GM19452 (cell line): ENCODE data around the gene CHRNE.
"Not testable (repeated sequence)": the region's sequence is repeated elsewhere in the genome, so short reads cannot be mapped to it uniquely, and the experiment has no call there.

ENCODE experiments used
- ATAC-seq: cut with Tn5 transposase; IDR thresholded peaks from one replicate; pipeline ENCODE4 v1.9.1; 2021; ENCODE audit not compliant: unreplicated experiment

CHRNE gene

DNA sequence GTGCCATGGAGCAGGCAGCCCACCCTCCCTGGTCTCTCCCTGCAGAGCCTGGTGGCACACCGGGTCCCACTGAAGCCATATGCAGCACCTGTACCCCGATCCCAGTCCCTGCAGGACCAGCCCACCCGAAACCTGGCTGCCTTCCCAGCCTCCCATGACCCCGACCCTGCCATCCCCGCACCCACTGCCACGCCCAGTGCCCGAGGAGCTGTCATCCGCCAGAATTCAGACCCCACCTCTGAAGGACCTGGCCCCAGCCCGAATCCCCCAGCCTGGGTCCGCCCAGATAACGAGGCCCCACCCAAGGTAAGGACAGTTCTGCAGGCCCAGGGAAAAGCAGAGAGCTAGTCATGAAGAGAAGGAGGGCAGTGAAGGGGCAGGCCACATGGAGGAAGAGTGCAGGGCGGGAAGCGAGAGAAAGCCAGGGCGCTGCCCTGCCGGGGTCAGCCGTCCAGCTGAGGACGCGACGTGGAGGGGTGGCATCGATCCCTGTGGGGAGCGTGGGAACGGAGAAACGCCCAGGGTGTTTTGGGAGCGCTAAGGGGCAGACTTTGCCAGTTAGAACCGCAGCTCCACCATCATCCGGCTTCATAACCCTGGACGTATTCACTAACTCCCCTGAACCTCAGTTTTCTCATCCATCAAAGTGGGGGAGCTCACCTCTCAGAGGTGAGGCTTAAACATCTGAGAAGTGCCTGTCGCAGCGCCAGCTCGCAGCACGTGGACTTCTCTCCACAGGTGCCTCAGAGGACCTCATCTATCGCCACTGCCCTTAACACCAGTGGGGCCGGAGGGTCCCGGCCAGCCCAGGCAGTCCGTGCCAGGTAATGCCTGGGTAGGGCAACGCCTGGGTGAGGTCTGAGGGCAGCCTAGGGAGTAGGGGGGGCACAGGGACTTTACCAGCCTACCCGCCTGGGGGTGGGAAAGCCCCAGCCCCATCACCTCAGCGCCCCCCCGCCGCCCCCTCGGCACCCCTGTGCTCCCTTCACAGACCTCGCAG is 11.2 kb downstream of the CHRNE start:
- no peak for ATAC-seq

DNA sequence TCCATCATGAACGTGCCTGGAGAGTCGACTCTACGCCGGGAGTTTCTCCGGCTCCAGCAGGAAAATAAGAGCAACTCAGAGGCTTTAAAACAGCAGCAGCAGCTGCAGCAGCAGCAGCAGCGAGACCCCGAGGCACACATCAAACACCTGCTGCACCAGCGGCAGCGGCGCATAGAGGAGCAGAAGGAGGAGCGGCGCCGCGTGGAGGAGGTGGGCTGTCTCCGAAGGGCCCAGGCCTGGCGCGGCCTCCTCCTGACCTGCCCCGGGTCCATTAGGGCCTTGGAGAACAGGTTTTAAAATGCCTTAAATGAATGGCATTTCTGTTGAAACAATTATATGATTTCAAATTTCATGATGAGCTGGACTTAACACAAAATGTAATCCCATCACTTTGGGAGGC is 15.3 kb downstream of the CHRNE start:
- no peak for ATAC-seq

DNA sequence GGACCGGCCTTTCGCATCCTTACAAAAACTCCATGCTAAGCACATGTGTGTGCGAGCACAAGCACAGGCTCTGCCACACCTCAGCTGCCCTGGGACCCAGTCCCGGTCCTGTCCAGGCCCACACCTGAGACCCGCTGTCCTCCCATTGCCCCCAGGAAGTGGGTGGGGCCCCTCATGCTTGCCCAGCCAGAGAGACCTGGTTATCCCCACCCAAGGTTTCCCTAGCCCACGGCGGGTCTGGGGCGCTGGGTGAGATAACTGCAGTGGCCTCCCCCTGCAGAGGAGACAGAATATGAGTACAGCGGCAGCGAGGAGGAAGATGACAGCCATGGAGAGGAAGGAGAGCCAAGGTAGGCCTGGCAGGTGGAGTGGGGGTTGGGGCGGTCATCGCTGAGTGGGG is 16.1 kb downstream of the CHRNE start:
- ATAC-seq = no peak

DNA sequence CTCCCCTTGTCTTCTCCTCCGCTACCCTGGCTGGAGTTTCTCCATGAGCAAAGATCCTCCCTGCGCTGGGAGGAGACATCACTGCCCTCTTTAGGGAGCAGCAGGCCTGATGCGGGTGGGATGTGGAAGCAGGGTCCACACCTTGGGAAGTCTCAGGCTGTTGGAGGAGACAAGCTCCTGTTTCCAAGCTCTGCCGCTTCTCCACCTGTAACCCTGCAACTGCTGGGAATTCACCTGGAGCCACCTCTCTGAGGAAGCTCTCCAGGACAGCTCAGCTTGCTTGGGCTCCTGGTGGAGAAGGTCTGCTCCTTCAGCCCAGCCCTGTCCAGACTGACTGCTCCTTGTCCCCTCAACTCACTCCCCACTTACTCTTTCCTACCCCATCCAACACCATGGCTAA is 18.4 kb downstream of the CHRNE start:
- no peak for ATAC-seq

DNA sequence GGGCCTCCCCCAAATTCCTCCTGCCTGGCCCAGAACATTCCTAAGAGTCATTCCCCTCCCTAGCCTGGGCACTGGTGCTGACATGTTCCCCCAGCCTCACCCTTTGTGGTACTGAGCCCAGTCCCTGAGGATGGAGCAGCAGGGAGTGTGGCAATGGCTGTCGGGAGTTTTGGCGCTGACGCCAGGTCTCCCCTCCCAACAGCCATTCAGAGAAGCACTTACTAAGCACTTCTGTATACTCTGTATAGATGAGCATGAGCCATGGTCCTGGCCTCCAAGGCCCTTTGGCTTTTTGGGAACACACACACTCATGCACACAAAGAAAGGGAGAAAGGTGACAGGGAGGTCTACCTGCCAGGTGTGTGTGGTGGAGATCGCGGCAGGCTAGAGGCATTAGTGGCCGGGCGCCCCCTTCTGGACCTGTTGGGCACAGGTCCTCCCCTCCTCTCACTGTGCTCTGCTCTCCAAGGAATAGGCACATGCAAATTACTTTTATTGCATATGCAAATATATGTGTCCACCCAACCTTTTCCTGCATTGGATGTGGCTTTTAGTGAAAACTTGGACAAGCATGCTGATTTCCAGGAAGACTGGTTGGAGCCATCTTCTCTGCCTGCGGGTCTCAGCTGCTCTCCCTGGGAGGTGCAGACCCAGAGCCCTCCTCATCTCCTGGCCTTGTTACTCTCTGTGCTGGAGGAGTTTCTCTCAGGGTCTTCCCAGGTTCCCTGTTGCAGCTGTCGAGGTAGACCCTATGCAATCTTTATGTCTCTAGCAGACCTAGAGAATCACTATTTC is 20.9 kb downstream of the CHRNE start:
- no peak for ATAC-seq

DNA sequence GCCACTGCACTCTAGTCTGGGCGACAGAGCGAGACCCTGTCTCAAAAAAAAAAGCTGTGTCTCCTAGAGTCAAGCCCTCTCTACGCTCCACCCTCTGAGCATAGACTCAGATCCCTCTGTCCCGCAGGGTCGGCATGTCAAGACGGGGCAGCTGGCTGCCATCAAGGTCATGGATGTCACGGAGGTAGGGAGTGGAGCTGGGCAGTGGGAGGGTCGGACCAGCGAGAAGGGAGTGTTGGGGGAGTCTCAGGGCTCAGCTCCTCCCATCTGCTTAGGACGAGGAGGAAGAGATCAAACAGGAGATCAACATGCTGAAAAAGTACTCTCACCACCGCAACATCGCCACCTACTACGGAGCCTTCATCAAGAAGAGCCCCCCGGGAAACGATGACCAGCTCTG is 22.0 kb downstream of the CHRNE start:
- ATAC-seq = no peak

DNA sequence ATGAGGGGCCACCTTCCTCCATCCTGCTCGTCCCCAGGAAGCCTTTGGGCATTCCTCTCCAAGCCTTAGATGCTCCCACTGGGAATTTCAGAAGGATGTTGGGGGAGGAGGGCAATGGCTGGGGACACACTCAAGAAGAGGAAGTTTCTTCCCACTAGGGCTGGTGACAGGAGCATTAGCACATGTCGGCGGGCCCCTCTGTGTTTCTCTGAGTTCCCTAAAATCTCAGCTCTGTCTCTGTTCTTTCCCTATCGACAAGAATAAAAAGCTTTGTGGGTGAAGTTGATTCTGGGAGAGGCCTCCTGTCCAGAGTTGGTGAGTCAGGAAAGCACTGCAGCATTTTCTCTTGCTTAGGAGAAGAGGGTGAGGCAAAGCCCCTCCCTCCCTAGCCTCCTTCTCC is 23.3 kb downstream of the CHRNE start:
- no peak for ATAC-seq

DNA sequence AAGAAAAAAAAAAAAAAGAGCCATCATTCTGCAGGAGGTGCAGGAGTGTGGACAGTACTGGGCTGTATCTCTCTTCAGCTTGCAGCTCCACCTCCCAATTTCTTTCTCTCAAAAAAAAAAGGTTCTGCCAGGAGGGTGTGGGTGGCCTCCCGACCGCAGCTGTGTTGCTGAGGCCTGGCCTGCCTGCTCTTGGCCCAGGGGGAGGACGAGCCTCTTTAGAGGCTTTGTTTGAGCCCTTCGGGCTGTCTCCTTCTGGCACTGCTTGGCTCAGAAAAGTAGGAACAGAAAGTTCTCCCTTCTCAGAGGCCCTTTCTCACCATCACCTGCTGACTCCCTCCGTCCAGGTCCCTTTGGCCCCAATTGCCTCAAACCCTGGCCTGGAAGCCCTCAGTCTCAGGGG is 25.8 kb downstream of the CHRNE start:
- no peak for ATAC-seq

DNA sequence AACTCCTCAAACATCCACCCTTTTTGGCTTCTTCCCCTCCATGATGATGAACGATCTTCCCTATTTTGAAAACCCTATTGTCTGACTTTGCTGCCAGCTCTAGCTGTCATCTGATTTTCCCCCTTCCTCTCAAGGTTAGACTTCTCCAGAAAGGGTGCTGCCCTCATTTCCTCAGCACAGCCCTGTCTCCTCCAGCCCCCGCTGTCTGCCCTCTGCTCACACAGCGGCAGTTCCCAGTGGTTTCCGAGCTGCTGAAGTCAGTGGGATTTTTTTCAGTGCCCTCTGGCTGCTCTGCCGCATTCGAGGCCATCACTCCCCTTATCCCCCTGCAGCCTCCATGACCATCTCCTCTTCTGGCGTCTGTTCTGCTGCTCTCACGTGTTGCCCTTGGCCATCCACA is 30.1 kb downstream of the CHRNE start:
- no peak for ATAC-seq

DNA sequence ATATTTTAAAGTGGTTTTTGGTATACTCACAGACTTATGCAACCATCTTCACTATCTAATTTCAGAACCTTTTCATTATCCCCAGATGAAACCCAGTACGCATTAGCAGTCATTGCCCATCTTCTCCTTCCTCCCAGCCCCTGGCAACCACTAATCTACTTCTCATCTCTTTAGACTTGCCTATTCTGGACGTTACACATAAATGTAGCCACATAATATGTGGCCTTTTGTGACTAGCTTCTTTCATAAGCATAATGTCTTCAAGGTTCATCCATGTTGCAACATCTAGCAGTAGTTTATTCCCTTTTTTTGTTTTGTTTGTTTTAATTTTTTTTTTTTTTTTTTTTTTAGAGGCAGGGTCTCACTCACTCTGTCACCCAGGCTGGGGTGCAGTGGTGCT is 32.0 kb downstream of the CHRNE start:
- ATAC-seq = no peak

DNA sequence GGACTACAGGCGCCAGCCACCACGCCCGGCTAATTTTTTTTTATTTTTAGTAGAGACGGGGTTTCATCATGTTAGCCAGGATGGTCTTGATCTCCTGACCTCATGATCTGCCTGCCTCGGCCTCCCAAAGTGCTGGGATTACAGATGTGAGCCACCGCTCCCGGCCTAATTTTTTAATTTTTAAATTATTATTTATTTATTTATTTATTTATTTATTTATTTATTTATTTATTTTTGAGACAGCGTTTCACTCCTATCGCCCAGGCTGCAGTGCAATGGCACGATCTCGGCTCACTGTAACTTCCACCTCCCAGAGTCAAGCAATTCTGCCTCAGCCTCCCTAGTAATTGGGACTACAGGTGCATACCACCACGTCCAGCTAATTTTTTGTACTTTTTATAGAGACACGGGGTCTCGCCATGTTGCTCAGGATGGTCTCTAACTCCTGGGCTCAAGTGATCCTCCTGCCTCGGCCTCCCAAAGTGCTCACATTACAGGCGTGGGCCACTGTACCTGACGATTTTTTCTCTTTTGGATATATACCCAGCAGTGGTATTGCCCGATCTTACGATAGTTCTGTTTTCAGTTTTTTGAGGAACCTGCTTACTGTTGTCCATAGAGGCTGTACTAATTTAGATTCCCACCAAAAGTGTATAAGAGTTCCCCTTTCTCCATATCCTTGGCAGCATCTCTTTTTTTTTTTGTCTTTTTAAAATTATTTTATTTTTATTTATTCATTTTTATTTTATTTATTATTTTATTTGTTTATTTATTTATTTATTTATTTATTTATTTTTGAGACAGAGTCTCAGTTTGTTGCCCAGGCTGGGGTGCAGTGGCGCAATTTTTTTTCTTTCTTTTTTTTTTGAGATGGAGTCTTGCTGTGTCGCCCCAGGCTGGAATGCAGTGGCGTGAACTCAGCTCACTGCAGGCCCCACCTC is 33.6 kb downstream of the CHRNE start:
- ATAC-seq = not testable (repeated sequence)

DNA sequence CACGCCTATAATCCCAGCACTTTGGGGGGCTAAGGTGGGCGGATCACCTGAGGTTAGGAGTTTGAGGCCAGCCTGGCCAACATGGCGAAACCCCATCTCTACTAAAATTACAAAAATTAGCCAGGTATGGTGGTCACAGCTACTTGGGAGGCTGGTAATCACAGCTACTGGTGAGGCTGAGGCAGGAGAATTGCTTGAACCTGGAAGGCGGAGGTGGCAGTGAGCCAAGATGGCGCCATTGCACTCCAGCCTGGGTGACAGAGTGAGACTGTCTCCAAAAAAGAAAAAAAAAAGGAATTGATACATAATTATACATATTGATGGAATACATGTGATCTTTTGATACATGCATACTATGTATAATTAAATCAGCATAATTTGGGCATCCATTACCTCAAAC is 35.4 kb downstream of the CHRNE start:
- not testable (repeated sequence) for ATAC-seq

DNA sequence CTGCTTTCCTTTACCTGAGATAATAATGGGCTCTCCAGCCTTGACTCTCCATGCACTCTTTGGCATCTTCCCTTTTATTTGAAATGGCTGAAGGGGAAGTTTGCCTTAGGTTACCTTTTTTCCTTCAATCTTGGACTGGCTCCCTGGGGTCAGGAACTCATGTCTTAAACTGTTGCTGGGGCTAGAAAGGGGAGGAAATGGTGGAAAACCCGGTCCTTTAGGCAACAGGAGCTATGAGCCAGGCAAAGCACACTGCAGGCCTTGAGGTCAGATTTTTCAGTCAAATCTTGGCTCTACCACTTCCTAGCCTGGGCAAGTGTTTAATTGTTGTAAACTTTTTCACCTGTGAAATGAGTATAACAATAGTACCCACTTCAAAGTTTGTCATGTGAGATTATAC is 39.6 kb downstream of the CHRNE start:
- ATAC-seq = no peak

DNA sequence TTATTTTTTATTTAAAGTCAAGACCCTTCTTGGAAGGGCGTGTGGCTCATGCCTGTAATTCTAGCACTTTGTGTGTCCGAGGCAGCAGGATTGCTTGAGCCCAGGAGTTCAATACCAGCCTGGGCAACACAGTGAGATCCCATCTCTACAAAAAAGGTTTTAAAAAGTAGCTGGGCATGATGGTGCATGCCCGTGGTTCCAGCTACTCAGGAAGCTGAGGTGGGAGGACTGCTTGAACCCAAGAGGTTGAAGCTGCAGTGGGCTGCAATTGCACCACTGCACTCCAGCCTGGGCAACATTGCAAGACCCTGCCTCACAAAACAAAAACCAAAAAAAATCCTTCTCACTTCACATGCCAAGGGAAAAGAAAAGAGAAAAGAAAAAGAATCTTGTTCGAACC is 40.2 kb downstream of the CHRNE start:
- no peak for ATAC-seq

DNA sequence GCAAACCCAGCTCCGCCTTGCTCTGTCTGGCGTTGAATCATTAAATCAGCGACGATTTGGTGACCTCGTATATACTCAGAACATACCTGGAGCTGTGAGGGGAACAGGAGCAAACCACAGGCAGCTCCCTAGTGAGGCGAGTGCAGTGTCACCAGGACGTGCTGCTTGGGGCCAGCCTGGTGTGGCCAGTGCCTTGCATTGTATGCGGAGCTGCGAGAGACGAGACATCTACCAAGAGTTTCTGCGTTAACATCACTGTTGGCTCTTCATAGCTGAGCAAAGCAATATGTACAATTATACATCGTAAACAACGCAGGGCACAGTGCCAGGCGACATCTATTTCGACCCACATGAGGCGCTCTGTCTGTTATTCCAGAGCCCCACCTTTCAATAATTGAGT is 41.8 kb downstream of the CHRNE start:
- no peak for ATAC-seq

DNA sequence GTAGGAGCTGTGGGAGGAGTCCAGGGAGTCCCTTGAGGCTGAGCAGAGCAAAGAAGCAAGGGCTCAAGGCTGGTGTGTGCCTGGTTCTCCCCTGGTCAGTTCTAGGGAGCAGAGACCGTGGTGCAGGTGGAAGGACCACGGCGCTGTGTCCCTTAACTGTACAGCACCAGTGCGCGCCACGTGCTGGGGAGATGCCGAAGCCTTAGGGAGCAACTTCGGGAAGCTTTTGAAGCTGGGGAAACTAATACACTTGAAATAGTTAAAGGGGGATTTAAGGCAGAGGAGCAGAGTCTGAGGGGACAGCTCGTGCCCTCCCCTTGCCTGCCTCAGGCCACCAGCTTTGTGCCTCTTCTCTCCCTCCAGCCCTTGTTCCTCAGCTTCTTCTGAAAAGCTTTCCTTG is 42.2 kb downstream of the CHRNE start:
- ATAC-seq = no peak

DNA sequence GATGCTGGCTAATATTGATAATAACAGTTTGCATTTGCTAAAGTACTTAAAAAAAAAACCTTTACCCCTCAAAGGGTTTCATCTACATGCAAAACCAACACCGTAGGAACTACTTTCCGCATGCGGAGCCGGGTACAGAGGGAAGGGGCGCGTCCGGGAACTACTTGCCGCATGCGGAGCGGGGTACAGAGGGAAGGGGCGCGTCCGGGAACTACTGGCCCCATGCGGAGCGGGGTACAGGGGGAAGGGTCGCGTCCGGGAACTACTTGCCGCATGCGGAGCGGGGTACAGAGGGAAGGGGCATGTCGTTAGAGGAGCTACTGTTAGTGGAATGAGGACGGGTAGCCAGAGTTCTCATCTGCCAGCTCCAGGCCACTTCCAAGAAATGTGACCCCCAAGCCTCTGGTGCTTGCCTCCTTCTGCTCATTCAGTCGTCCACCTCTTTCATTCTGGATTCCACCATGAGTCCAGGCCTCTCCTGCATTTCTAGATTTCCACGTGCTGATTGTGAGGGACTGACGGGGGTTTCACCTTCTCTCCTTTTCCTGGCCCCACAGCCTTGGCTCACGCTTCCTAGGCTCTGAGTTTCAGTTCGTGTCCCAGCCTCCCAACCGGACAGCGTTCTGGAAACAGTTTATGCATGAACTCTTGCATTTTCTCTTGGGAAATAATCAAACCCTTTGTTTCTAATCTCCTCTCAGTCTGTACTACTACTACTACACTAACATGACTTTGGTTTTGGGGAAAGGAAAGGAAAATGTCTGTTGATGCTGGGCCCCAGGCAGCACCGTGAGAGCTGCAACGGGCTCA is 42.9 kb downstream of the CHRNE start:
- no peak for ATAC-seq

DNA sequence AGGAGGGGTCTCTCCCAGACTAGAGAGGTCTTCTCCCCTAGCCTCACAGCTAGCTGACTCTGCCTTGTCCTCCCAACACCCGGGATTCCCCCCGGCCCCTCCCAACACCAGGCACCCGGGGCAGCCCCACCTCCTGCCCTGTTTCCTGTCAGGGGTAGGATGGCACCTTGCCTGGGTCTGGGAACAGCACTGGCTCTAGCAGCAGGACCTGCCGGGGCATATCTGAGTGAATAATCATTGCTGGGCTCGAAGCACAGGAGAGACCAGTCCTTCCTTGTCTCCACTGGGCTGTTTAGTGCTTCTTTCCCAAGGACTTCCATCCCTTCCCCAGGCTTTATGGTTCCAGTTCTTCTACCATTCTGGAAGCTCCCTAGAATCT is 44.0 kb downstream of the CHRNE start:
- ATAC-seq = no peak

DNA sequence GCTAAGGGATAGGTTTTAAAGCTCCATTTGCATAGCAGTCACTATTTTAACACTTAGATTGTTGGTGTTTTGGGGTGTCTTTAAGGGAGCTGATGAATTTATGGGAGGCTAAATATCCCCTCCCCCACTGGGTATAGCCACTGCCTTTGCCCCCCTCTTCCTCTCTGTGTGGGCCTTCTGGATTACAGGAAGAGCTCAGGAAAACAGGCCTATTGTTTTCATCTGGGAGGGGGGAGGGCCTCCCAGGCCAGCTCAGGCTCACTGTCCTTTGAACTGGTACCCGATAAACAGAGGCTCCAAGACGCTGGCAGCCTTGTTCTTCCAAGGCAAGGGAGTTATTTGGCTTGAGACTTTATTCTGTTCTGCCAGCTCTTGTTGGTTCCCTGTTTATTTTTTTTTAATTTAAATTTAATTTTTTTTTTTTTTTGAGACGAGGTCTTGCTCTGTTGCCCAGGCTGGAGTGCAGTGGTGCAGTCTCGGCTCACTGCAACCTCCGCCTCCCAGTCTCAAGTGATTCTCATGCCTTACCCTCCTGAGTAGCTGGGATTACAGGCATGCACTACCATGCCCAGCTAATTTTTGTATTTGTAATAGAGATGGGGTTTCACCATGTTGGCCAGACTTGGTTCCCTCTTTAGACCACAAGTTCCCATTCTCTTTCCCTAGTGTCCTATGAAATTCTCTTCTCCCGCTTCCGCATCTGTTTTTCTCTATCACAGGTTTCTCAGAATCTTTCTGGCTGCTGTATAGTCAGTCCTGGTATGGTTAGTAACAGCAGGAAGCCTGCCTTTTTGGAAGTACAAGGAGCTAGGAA is 44.6 kb downstream of the CHRNE start:
- no peak for ATAC-seq
